K562 (cell line): ENCODE results near the gene INCA1. TPM values are rescaled to one million over a fixed set of nuclear protein-coding genes. Genes with fewer than 3 reads are reported as not detected.

Source experiments
- AFF1 ChIP-seq, 2 experiments: fragments of 450-650 bp; IDR thresholded peaks; 2 replicates each; pipeline ENCODE4 v1.6.1; 2018; ENCODE audit warnings: mild to moderate bottlenecking in 2 of 2, low read depth in 1 of 2; ENCODE audit not compliant: partially characterized antibody in 2 of 2
- AFF4 ChIP-seq: sonication (generic); formaldehyde crosslinking; IDR thresholded peaks from 2 replicates; pipeline ENCODE4 v1.8.0; 2023; ENCODE audit warnings: mild to moderate bottlenecking, missing genetic modification reagents
- CUX1 ChIP-seq: fragments of 200-800 bp; sonication (Bioruptor generic); IDR thresholded peaks from 2 replicates; pipeline ENCODE4 v1.6.1; 2016; ENCODE audit warnings: missing genetic modification characterization, missing compliant biosample characterization
- FOXJ3 ChIP-seq: sonication (generic); formaldehyde crosslinking; IDR thresholded peaks from 2 replicates; pipeline ENCODE4 v1.4.0; 2020; ENCODE audit warnings: mild to moderate bottlenecking, missing genetic modification reagents
- HNRNPH1 ChIP-seq: fragments of 200-400 bp; formaldehyde crosslinking; optimal IDR thresholded peaks from 2 replicates; pipeline ENCODE3; 2017; ENCODE audit warnings: low read depth, mild to moderate bottlenecking, low read length, moderate library complexity
- MBD1 ChIP-seq: fragments of 250-450 bp; sonication (Bioruptor Pico); IDR thresholded peaks from 2 replicates; pipeline ENCODE4 v1.8.0; 2022; ENCODE audit warnings: inconsistent platforms
- ZBTB33 ChIP-seq: sonication (generic); formaldehyde crosslinking; IDR thresholded peaks from 2 replicates; pipeline ENCODE4 v1.8.1; 2023; ENCODE audit warnings: mild to moderate bottlenecking, missing genetic modification reagents
- ZNF707 ChIP-seq: fragments of 250-450 bp; sonication (Bioruptor Pico); conservative IDR thresholded peaks from 2 replicates; pipeline ENCODE4 v1.8.0; 2022; ENCODE audit warnings: inconsistent platforms, mild to moderate bottlenecking, moderate library complexity
- polyA plus RNA-seq, 8 experiments: library from polyadenylated mRNA; depleted of rRNA in 4 of 8; stranded (reverse) in 5 of 8; unstranded in 3 of 8; fragments of >200 nt; fragmentation: Nextera tagmentation in 2 of 8; fragmentation: Illumina TruSeq in 1 of 8; extraction: Ambion mirVana in 2 of 8; extraction: Trizol in 1 of 8; gene quantifications; 2 replicates each; pipeline versions ENCODE4 v1.2.1 to v1.2.3, GENCODE V29; 2011 to 2014; ENCODE audit warnings: inconsistent platforms in 1 of 8, missing spikeins in 1 of 8
- total RNA-seq, 7 experiments: library from RNA; depleted of rRNA in 6 of 7; stranded (reverse); fragments of >200 nt in 6 of 7; fragmentation: Illumina TruSeq in 2 of 7; extraction: Trizol in 2 of 7; gene quantifications; 2 replicates each; pipeline versions ENCODE4 v1.2.1 to v1.2.3, GENCODE V29; 2011 to 2021; ENCODE audit warnings: low replicate concordance in 1 of 7

INCA1 gene
- total and polyA plus RNA-seq, 9 of the 15 experiments (the other 6 are each of a cell fraction or from before 2014, with no cell fraction given), result 0.08 to 0.50 (median 0.13) TPM; not detected in 4

- TF ChIP-seq CUX1 (CRISPR knock-in tag) (no peak), ZNF707 (CRISPR knock-in tag) (no peak), FOXJ3 (no peak), AFF4 (CRISPR knock-in tag) (no peak; the same call in 1 of the 2 replicates), ZBTB33 (CRISPR knock-in tag) (no peak), AFF1 (IDR thresholded peaks at IDR 0.05; ENCODE audit: low read depth in 1 of 2, partially characterized antibody in 2 of 2) (no peak), HNRNPH1 (no peak), MBD1 (no peak)
Observed at GRCh38 chr17:4966844-4967538, 30.3 kb downstream of the INCA1 start (continued).
